Coronary artery (tissue), 2 donors: Measurements from ENCODE around the gene GLRB.

Source experiments
- DNase-seq: peaks from one replicate; pipeline ENCODE4 v3.0.0-alpha.2; 2017; ENCODE audit warnings: low spot score
- H3K27ac ChIP-seq, 2 donors: fragments of 200-600 bp; sonication (generic); one replicate each; pipeline ENCODE4 v1.5.1; 2016 to 2019
- H3K4me3 ChIP-seq: fragments of 200-600 bp; sonication (generic); 2 replicates; pipeline ENCODE4 v1.5.1; 2016; ENCODE audit warnings: mild to moderate bottlenecking, moderate library complexity
- TF ChIP-seq, protein P1 (sequence below): fragments of 200-600 bp; sonication (generic); IDR thresholded peaks from one replicate; pipeline ENCODE4 v1.5.1; 2019; ENCODE audit warnings: antibody characterized with exemption

GLRB gene

DNA sequence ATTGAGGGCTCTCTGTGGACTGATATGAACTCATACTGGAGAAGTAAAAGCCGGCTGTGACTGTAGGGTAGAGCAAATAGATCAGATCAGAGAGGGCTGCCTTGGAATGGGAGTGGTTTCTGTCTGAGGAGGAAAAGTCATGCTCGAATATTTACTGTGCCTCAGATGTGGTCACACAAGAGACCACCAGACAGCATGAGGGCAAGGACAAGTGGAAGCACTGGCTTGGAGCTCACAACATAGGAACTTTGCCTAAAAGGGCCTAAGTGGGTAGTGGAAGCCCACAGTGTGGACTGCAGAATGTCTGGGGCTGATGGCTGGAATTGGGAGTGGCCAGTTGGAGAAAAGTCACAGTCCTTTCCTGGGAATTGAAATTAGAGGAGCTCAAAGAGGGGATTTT, 19.8 kb downstream of the GLRB start:
- Histone ChIP-seq H3K4me3 (no peak overlapping the region), H3K27ac (no peak overlapping the region)
- no peak for DNase-seq
- TF ChIP-seq, protein P1, sequence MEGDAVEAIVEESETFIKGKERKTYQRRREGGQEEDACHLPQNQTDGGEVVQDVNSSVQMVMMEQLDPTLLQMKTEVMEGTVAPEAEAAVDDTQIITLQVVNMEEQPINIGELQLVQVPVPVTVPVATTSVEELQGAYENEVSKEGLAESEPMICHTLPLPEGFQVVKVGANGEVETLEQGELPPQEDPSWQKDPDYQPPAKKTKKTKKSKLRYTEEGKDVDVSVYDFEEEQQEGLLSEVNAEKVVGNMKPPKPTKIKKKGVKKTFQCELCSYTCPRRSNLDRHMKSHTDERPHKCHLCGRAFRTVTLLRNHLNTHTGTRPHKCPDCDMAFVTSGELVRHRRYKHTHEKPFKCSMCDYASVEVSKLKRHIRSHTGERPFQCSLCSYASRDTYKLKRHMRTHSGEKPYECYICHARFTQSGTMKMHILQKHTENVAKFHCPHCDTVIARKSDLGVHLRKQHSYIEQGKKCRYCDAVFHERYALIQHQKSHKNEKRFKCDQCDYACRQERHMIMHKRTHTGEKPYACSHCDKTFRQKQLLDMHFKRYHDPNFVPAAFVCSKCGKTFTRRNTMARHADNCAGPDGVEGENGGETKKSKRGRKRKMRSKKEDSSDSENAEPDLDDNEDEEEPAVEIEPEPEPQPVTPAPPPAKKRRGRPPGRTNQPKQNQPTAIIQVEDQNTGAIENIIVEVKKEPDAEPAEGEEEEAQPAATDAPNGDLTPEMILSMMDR, result no peak

DNA sequence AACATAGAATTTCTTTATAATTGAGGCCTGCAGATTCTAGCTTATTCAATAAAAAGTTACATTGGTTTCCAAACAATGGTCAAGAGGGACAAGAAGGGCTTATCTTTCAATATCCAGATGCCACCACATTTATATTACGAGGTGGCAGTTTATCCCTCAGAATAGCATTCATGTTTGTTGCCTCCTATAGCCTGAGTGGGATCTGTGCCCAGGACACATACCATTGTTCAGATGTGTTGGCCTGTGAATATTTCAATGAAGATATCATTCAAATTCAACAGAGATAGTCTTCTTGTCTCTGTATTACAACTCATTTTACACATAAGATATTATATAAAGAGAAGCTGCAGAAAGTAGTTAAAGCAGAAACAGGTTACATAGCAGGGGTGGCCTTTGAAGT, 20.5 kb downstream of the GLRB start:
- Histone ChIP-seq H3K27ac (no peak overlapping the region), H3K4me3 (no peak overlapping the region)
- TF ChIP-seq, protein P1, result no peak
- no peak for DNase-seq

GRCh38 chr4:157099506-157099905, 23.6 kb downstream of the GLRB start:
- Histone ChIP-seq H3K4me3 (no peak overlapping the region), H3K27ac (no peak overlapping the region)
- DNase-seq, result no peak
- TF ChIP-seq, protein P1, result no peak

GRCh38 chr4:157104541-157104940, 28.6 kb downstream of the GLRB start:
- TF ChIP-seq, protein P1, result no peak
- Histone ChIP-seq H3K4me3 (no peak overlapping the region), H3K27ac (no peak overlapping the region)
- DNase-seq, result no peak

- TF ChIP-seq, protein P1, result no peak
- Histone ChIP-seq H3K4me3 (no peak overlapping the region), H3K27ac (no peak overlapping the region)
- no peak for DNase-seq
Observed at GRCh38 chr4:157114671-157115070, 38.7 kb downstream of the GLRB start.

DNA sequence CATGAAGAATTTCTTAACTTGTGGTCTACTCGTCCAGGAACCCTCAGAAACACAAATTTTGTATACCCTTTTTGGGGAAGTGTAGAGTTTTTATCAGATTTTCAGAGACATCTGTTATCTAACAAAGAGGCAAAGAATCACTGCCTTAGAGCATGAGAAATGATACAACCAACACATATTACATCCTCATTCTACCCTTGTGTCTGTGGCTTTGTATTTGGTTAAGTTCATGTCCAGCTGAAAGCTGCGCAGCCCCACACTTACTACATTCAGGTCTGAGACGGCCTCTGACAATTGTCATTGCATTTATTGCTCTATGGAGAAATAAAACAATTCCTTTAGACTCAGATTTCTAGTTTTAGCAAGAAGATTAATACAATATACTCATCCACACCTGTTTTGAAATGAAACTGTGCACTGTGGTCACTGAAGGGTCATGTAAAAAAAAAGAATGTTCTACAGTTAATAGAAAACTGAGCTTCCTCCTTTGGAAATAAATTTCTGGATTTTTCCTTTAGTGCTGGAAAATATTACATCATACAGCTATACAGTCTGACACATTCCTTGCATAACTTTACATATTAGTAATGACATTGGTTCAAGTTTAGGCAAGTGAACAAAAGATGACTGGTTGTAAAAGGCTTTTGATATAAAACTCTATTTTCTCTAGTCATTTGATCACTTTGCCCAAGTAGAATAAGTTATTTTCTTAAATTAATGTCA, 39.8 kb downstream of the GLRB start:
- H3K4me3 ChIP-seq, result no peak overlapping the region
- TF ChIP-seq, protein P1, result no peak
- no peak for DNase-seq
- H3K27ac ChIP-seq, result no peak overlapping the region

GRCh38 chr4:157121401-157121800, 45.5 kb downstream of the GLRB start:
- Histone ChIP-seq H3K27ac (no peak overlapping the region), H3K4me3 (no peak overlapping the region)
- DNase-seq, result no peak
- TF ChIP-seq, protein P1, result no peak
